NCI-H1417 (cell line): ENCODE measurements around the gene SEMA5A.

Source experiments
- DNase-seq, 3 experiments: peaks; one replicate each; lab custom pipeline; 2025; lab: John Stamatoyannopoulos, UW

SEMA5A gene

DNA sequence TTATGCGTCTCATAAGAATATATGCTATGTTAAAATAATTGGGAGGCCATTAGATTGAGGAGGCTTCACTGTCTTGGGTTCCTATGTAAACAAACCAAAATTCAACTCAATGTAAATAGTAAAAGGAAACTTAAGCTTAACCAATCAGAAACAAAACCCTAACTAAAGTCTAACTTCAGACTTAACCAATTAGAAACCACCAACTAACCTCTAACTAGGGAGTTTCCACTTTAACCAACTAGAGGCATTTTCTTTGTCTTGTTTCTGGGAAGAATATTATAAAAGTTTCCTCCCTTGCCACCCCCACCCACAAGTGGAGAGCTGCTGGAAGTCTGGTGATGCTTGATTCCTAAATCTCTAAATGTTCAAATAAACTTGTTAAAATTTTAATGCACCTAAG, 214.5 kb downstream of the SEMA5A start:
- no peak for DNase-seq

DNA sequence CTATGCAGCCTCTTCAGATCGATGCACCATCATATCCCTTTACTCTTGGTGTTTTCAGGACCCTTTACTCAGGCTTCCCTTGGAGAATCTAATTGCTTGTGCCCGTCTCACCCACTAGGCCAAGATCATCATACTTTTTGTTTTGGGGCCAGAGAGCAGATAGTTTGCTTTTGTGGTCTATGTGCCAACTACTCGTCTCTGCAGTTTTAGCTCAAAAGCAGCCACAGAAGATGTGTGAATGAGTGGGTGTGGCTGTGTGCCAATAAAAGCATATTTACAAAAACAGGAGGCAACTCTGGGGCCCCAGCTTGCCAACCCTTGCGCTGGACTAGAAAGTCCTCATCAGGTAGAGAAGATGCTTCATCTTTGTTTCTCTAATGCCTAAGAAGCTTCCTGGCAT, 216.8 kb downstream of the SEMA5A start:
- no peak for DNase-seq

DNA sequence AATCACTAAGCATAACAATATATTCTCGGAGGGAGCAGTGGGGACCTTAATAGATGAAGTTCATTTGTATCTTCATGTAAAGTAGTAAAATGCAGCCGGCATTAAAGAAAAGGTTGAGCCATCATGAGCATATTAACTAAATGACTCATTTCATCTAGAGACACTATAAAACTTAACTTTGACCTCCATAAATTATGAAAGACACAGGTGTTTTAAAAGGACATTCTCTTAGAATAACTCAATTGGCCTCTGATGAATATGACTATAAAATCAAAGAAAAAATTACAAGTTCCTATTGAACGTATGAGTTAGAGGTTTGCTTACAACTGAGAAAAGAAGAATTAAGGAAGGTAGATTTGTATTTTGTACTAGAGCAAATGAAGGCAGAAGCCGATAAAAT, 220.3 kb downstream of the SEMA5A start:
- no peak for DNase-seq

DNA sequence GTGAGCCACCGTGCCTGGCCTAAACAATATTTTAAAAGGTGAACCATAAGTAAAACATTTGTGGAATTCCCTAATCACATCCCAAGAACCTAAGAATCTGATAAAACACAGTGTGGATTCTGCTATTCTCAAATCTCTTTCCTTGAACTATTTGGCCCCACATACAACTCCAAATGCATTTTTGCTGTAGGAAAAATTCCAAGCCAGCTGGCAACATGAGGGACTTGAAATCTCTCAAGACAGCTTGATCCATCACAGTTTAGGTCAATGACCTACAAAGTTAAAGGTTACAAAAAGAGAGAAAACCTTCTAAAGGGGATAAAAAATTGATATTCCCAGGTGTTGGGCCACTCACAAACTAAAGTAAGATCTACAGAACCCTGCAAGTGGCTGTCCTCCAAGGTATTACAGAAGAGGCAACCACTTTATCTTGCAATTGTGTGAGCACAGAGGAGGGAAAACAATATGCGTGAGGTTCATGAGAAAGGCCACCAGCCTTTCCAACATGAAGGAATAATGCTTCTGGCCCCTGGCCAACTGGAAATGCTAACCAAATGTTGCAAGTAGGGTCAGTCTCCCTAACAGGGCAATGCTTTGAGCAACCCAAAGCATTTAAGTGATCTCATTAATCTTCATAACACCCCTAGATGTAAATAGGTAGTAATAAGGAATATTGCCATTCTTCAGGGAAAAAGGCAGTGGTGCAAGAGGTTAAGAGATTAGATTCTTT, 221.4 kb downstream of the SEMA5A start:
- no peak for DNase-seq

DNA sequence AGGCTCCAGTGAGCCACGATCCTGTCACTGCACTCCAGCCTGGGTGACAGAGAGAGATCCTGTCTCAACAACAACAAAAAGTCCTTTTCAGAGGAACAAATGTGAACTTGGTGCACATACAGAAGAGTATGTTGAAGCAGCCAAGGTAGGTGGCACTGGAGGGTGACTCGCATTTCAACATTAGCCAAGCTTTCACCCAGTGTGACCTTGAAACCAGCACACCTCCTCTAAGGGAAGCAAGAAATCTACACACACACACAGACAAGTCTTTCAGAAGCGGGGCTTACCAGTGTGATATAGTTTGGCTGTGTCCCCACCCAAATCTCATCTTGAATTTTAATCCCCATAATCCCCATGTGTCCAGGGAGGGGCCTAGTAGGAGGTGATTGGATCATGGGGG, 225.2 kb downstream of the SEMA5A start:
- no peak for DNase-seq

DNA sequence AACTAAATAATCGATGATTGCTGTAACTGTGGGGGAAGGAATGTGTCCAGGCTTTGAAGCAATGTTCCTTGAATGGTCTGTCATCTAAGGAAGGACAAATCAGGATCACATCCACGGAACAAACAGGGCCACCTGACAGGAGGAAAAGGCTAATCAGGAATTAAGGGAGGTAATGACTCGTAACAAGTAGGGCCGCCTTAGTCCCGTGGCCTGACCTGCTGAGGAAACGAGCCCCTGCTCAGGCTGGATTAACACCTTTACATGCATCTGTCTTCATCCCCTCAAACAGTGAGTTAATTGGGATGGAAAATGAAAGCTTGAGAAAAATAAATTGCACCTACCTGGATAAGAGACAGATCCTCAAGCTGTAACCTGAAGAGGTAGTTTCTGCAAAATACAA, 227.8 kb downstream of the SEMA5A start:
- no peak for DNase-seq

DNA sequence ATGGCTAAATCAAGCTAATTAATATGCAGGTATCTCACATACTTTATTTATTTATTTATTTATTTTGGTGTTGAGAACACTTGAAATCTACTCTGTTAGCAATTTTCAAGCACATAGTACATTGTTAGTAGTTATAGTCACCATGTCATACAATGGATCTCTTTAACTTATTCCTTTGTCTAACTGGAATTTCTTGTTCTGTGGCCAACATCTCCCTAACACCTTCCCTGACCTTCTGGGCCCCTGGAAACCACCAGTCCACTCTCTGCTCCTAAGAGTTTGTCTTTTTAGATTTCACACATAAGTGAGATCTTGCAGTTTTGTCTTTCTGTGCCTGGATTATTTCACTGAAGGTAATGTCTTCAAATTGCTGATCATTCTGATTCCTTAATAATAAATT, 229.1 kb downstream of the SEMA5A start:
- no peak for DNase-seq

DNA sequence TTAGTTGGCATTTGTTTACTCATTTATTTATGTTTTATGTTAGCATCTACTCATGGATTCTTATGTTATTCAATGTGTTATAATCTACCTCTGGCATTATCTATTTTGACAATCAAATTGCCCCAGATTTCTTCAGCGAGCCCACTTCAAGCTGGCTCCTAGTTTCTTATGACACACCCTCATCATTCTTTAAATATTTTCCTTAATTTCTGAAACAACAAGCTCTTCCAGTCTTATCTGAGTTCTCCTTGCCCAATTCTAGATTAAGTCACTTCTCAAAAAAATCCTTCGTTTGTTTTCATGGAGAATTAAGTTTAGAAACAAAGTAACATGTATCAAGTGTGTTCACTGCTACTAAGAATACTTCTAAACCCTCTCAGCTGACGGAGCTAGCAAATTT, 229.8 kb downstream of the SEMA5A start:
- no peak for DNase-seq

DNA sequence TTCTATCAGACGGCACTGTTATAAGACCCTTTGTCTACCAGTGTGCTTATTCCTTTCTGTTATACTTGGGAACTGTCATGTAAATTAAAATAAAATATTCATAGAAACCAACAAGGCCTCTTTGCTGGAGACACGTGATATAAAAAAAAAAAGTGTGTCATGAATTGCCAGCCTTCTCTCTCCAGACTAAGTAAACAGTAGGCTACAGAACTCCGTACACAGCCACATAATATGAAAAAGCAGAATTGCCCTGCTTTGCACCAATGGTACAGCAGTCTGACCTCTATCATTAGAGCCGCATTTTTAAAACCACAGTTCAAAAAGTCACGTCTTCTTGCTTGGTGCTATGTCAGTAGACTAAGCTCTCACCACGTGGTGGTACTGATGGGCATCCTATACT, 231.3 kb downstream of the SEMA5A start:
- no peak for DNase-seq

DNA sequence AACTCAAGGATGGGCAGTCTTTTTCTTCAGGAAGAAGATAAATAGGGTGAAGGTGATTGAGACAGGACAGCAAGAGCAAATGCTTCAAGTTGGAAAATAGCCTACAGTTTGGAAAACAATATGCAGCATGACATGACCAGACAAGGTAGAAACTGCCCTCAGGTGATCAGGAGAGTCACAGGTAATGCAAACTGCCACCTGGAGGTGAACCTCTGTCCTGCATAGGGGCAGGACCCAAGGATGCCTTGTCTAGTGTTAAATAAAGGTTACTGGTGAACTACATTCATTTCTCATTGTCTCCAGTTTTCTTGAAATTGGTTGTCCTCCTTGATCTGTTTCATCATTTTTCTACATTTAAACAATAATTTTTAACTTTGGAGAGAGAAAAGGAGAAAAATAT, 232.1 kb downstream of the SEMA5A start:
- DNase-seq: no peak

DNA sequence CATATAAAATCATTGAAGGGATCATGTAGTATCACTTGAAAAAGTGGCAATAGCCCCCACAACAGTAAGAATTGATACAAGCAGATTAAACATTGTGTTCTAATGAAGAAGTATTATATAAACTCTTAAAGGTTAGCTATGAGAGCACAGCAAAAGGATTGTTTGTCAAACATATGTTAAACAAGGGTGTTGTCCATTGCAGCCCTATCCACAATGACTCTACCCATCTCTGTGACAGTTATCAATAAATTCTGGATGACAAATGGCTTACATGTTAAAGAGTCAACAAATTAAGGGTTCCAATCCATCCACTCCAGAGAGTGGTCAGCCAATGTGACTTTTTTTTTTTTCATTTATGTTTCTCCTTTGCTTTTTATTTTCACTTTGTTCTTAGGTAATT, 238.7 kb downstream of the SEMA5A start:
- no peak for DNase-seq

DNA sequence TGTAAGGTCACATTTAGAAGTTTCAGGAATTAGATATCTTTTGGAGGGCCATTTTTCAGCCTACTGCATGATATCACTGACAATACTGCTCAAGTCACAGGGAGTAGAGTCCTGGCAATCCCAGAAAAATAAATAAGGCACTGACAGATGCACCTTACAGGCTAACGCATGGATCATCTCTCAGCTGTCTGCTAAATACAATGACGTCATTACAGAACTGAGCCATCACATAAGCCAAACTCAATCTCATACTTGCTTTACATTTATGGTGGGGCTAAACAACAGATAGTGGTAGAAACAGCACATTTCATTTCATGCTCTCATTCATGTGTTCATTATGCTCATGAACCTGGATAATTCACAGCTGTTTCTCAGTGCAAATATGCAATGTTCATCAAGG, 243.7 kb downstream of the SEMA5A start:
- no peak for DNase-seq

DNA sequence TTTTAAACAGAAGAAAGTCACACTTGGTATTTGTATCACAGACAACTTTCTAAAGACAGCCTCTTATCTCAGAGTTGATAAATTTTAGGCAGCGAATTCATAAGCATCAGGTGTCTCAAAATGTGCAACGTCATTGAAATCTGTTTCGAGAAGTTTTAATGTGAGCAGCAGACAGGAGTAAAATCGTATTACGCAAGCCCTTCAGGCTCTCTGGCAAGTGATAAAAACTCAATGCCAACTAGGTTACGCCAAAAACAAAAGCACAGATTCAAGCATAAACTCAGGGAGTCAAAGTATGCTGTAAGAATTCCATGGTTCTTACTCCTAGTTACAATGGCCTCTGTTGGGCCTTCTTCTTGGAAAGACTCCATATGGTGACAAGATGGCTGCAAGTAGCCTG, 244.7 kb downstream of the SEMA5A start:
- DNase-seq: no peak

DNA sequence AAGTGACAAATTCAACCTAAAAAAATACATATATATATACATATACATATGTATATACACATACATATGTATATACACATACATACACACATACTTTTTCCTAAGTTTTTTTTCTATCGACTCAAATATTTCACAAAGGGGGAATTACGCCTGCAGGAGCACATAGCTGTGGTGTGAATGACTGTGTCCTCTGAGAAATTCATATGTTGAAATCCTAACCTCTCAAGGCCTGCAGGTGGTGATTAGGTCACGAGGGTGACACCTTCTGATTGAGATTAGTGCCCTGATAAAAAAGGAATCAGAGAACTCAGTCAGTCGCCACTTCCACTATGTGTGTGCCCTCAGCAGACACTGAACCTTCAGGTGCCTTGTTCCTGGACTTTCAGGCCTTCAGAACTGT, 248.7 kb downstream of the SEMA5A start:
- DNase-seq: no peak

DNA sequence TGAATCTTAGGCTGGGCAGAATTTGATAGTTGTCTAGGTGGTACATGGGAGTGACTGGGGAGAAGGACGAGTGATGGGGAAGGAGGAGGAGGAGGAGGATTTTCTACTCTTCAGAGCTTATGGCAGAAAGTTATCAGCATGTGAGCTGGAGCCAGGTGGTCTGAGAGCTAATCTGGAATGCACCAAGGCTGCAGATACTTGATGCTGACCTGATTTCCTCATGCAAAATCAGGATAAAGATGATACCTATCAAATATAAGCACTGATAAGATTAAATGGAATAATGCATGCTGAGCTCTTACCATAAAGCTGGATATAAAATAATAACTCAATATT, 250.4 kb downstream of the SEMA5A start:
- no peak for DNase-seq

DNA sequence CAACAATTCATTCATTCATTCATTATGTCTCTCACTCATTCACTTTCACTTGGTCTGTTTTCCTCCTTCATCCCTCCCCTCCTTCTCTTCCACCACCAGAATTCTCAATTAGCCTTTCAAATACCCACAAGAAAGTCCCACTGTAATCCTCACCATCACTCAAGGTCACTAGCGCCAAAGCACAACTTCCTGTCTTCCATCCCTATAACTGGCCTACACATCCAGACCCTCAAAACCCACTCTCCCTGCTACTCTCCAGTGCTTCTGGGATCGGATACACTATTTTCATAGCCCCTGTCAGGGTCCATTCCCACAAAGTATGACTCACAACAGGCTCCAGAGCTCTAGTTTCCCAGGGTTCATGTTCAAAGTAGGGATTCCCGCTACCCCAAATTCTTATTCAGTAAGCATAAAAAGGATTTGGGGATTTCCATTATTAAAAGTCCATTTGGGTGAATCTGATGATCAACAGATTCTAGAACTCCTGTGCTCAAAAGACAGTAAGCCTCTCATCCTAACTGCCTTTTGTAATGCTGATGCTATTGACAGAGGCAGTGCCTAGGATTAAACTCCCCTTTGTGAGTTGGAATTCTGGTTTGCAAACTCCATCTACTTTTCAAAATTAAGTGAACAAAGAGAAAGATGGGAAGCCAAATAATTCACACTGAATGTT, 250.9 kb downstream of the SEMA5A start:
- DNase-seq: no peak

DNA sequence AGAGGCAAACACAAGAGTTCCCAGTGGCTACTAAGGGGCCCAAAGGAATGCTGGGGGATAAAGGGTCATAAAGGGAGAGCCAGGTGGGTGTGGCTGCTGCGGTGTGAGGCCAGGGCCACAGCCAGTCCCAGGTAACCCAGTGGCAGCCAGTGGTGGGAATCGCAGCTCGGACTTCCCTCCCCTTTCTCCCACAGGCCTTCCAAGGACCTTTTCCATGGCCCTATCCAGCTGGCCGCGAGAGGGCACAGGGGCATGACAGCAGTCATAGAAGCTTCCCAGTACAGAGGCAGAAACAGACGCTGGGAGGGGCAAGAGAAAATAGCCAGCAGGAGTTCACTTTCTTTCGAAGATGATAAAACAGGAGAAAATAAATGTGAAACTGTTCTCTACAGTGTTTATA, 257.6 kb downstream of the SEMA5A start:
- no peak for DNase-seq

DNA sequence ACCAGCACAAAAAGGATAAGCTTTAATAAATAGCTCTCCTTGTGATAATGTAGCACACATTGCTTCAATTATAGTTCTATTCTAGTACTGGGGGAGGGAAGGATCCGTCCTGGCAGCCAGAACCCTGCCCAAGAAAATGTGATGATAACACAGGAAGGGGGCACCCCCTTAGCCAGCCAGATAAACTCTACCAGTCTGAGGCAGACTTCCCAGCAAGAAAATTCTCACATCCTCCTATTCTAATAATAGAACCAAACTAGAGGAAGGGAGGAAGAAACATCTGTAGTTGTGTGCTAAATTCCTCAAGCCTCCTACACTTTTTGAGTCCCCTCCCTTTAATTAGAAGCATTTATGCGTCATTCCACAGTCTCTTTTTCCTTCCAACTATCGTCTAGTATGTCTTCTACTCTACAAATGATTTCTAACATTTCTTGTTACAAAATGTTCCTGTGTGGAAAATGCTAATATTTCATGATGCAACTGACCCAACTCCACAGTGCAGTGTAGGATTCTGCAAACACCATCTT, 261.0 kb downstream of the SEMA5A start:
- DNase-seq: no peak

DNA sequence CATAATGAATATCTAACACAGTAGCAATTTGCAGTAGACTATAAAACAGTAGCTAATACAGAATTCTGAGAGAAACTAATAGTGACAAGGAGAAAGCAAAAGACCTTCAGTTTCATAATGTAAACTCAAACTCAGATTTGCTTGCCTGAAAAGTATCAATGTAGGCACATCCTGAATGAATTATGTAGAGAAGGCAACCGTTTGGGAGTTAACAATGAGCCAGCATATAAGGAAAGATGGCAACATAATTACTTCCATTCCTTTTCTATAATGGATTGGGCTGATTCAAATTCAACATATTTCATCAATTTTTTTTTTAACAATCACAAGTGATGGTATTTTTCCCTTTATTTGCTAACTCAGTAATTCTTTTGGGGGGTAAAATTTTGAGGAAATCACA, 261.6 kb downstream of the SEMA5A start:
- DNase-seq: no peak

DNA sequence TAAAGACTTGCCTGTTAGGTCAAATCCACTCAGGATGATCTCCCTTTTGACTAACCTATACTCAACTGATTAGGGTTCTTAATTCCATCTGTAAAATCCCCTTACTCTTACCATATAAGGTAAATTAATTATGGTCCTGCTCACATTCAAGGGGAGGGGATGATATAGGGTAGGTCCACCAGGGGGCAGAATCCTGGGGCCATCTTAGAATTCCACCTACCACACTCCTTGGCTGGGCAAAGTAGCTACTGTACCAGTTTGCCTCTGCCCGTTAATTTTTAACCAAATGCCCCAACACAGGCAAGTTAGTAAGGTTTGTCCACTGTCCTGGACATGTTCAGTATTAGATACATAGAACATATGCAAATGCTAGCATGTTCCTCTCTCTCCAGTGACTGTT, 262.4 kb downstream of the SEMA5A start:
- DNase-seq: no peak

DNA sequence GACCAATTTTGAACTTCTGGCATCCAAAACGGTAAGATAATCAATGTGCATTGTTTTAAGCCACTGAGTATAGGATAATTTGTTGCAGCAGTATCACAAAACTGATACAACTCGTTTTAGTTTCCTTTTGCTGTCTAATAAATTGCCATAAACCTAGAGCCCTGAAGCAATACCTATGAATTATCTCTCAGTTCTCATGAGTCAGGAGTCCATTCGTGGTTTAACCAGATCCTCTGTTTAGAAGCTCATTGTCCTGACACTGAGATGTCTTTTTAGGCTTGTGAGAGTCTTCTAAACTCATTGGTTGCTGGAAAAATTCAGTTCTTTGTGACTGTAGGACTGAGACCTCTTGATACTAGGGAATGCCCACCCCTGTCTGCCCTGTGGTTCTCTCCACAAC, 262.9 kb downstream of the SEMA5A start:
- DNase-seq: no peak

DNA sequence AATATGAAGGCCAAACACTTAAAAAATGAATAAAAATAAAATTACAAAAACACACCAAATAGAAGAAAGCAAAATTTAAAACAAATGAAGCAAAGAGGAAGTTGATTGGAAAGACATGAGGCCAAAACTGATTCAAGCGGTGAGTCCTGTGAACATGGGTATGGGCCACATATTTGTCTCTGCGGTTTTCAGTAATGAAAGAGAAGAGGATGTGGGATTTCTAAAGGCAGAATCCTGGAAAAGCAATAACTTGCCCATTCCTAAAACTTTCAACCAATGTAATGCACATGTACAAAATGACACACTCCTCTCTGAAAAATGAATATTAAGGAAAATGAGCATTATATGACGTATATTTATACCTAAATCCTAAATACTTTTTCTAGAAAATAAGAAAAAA, 263.7 kb downstream of the SEMA5A start:
- no peak for DNase-seq

DNA sequence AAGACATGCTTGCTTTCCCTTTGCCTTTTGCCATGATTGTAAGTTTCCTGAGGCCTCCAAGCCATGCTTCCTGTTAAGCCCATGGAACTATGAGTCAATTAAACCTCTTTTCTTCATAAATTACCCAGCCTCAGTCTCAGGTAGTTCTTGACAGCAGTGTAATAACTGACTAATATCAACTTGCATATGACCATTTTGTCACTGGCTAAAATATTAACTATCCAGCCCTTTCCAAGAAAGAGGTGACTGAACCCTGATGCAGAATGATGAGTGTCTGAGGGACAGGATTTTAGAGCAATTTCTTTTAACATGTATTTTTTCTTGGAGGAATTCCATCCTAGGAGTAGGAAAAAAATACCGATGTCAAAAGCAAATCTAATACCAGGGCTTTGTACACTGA, 266.1 kb downstream of the SEMA5A start:
- DNase-seq: no peak
